ENCODE measurements around the gene CAVIN4.

CAVIN4 gene

DNA sequence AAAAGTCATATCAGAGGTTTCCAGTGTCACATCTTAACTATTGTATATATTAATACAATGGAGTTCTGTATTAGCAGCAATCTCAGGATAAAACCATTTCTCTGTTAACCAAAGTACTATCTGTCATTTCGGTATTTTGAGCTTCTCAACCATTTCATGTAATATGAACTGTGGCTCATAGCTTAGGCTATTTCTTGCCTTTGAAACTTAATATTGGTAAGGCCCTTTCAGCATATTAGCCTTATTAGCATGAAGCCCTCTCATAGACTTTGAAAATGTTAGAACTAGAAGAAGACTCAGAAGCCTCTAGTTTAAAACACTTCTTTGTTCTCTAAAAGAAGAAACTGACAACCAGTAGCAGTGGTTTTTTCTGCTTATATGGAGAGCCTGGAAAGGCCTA is 731 bp downstream of the CAVIN4 start:
- Histone ChIP-seq H3K27me3 (ENCODE audit: insufficient read depth, low read length, poor library complexity) (no peaks in the 10 kb centered on the region), H3K4me2 (ENCODE audit: low read length) (no peak overlapping the region), H2BK120ac (ENCODE audit: low read depth, low read length) (no peak overlapping the region), H3K36me3 (ENCODE audit: control insufficient read depth, insufficient read depth, low read length) (no peaks in the 10 kb centered on the region), H3K23ac (ENCODE audit: low read length) (no peak overlapping the region), H2BK5ac (ENCODE audit: low read length) (no peak overlapping the region), H3K56ac (ENCODE audit: low read length) (no peak overlapping the region), H3K4me3 (ENCODE audit: low read length) (no peak overlapping the region), H3K9ac (ENCODE audit: low read length) (no peak overlapping the region), H3K79me1 (ENCODE audit: low read length) (no peaks in the 10 kb centered on the region), H3K4ac (ENCODE audit: low read depth, low read length) (no peak overlapping the region), H4K5ac (ENCODE audit: low read length) (no peak overlapping the region), H3K4me1 (ENCODE audit: control insufficient read depth, low read depth, low read length) (no peaks in the 10 kb centered on the region), H2AK5ac (ENCODE audit: low read length) (no peak overlapping the region), H3K79me2 (ENCODE audit: control insufficient read depth, insufficient read depth, low read length) (no peaks in the 10 kb centered on the region), H3K27ac (ENCODE audit: low read depth, low read length) (no peak overlapping the region), H3K18ac (ENCODE audit: low read length) (no peak overlapping the region), H4K8ac (ENCODE audit: low read depth, low read length) (no peak overlapping the region), H2BK15ac (replicated peaks; ENCODE audit: low read depth) (no peak overlapping the region)
- no CpG with 5 or more reads among the region's 1 CpG for WGBS (ENCODE audit: extremely low coverage, insufficient coverage, low lambda C conversion rate)
- DNase-seq = no peak

DNA sequence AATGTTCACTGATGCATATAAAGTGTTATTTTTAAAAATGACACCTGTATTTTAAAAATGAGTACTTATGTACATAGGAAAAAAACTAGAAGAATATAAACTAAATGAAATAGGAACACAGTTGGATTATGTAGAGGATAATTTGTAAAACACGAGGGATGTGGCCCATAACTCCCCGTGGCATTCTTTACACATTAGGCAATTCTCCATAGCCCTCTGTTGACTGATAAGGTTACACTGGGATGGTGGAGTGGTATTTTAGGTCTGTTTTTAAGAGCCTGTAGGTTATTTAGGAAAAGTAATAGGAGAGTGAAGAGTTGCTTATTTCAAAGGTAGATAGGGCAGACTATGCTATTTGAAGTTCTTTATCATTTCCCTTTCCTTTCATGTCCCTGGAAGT is 1.8 kb downstream of the CAVIN4 start:
- no peak overlapping the region for H3K56ac ChIP-seq (ENCODE audit: low read length)
- no peak overlapping the region for H3K4ac ChIP-seq (ENCODE audit: low read depth, low read length)
- H3K36me3 ChIP-seq (ENCODE audit: control insufficient read depth, insufficient read depth, low read length) = no peaks in the 10 kb centered on the region
- no peak overlapping the region for H2BK5ac ChIP-seq (ENCODE audit: low read length)
- H3K27ac ChIP-seq (ENCODE audit: low read depth, low read length) = no peak overlapping the region
- H4K5ac ChIP-seq (ENCODE audit: low read length) = no peak overlapping the region
- H3K27me3 ChIP-seq (ENCODE audit: insufficient read depth, low read length, poor library complexity) = no peaks in the 10 kb centered on the region
- H3K4me2 ChIP-seq (ENCODE audit: low read length) = no peak overlapping the region
- no peak overlapping the region for H3K23ac ChIP-seq (ENCODE audit: low read length)
- H3K4me3 ChIP-seq (ENCODE audit: low read length) = no peak overlapping the region
- H3K79me1 ChIP-seq (ENCODE audit: low read length) = no peaks in the 10 kb centered on the region
- H3K18ac ChIP-seq (ENCODE audit: low read length) = no peak overlapping the region
- no peaks in the 10 kb centered on the region for H3K79me2 ChIP-seq (ENCODE audit: control insufficient read depth, insufficient read depth, low read length)
- no peak overlapping the region for H2BK120ac ChIP-seq (ENCODE audit: low read depth, low read length)
- WGBS (ENCODE audit: extremely low coverage, insufficient coverage, low lambda C conversion rate) = no CpG with 5 or more reads among the region's 2 CpGs
- no peak overlapping the region for H3K9ac ChIP-seq (ENCODE audit: low read length)
- peak; percentile 73 for DNase-seq
- H2AK5ac ChIP-seq (ENCODE audit: low read length) = no peak overlapping the region
- H3K4me1 ChIP-seq (ENCODE audit: control insufficient read depth, low read depth, low read length) = no peaks in the 10 kb centered on the region
- no peak overlapping the region for H2BK15ac ChIP-seq (replicated peaks; ENCODE audit: low read depth)
- no peak overlapping the region for H4K8ac ChIP-seq (ENCODE audit: low read depth, low read length)

DNA sequence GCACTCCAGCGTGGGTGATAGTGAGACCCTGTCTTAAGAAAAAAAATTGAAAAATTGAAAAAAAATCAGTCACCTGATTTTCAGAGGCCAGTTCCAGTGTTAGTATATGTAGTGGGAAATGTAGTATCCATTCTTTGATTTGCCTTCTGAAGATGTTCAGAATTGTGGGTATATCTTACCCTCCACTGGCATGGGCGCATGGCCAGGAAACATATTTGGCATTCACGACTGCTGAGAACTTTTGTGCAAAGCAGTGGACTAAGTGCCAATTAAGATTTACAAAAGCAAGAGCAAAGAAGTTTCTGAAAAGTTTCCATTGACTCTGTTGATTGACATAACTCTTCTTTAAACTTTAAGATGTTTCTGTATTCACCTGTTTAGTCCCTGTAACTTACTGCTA is 2.4 kb downstream of the CAVIN4 start:
- Histone ChIP-seq H3K36me3 (ENCODE audit: control insufficient read depth, insufficient read depth, low read length) (no peaks in the 10 kb centered on the region), H2AK5ac (ENCODE audit: low read length) (no peak overlapping the region), H3K4me1 (ENCODE audit: control insufficient read depth, low read depth, low read length) (no peaks in the 10 kb centered on the region), H3K27ac (ENCODE audit: low read depth, low read length) (no peak overlapping the region), H3K4ac (ENCODE audit: low read depth, low read length) (no peak overlapping the region), H4K5ac (ENCODE audit: low read length) (no peak overlapping the region), H3K9ac (ENCODE audit: low read length) (no peak overlapping the region), H3K4me3 (ENCODE audit: low read length) (no peak overlapping the region), H2BK5ac (ENCODE audit: low read length) (no peak overlapping the region), H3K23ac (ENCODE audit: low read length) (no peak overlapping the region), H3K18ac (ENCODE audit: low read length) (no peak overlapping the region), H2BK120ac (ENCODE audit: low read depth, low read length) (no peak overlapping the region), H3K4me2 (ENCODE audit: low read length) (no peak overlapping the region), H3K79me1 (ENCODE audit: low read length) (no peaks in the 10 kb centered on the region), H3K79me2 (ENCODE audit: control insufficient read depth, insufficient read depth, low read length) (no peaks in the 10 kb centered on the region), H3K27me3 (ENCODE audit: insufficient read depth, low read length, poor library complexity) (no peaks in the 10 kb centered on the region), H2BK15ac (replicated peaks; ENCODE audit: low read depth) (no peak overlapping the region), H3K56ac (ENCODE audit: low read length) (no peak overlapping the region), H4K8ac (ENCODE audit: low read depth, low read length) (no peak overlapping the region)
- no CpG with 5 or more reads among the region's 3 CpGs for WGBS (ENCODE audit: extremely low coverage, insufficient coverage, low lambda C conversion rate)
- DNase-seq = no peak

DNA sequence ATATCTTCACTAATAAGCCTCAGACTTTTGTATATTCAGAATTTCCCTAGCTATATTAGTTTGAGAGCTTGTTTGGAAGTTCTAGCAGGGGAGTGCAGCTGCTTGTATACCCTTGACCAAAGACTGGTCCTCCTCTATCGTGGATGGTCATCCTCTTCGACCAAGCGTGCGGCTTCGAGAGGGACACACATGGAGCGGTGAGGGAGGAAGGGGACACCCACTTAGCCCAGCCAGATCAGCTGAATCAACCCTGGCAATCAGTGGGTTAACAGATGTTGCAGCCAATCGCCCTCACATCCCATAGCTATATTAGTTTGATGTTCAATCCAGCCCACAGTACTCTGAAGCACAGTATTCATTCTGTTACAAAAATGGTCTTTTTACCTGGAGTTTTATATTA is 3.2 kb downstream of the CAVIN4 start:
- H3K18ac ChIP-seq (ENCODE audit: low read length) = no peak overlapping the region
- WGBS (ENCODE audit: extremely low coverage, insufficient coverage, low lambda C conversion rate) = no CpG with 5 or more reads among the region's 7 CpGs

DNA sequence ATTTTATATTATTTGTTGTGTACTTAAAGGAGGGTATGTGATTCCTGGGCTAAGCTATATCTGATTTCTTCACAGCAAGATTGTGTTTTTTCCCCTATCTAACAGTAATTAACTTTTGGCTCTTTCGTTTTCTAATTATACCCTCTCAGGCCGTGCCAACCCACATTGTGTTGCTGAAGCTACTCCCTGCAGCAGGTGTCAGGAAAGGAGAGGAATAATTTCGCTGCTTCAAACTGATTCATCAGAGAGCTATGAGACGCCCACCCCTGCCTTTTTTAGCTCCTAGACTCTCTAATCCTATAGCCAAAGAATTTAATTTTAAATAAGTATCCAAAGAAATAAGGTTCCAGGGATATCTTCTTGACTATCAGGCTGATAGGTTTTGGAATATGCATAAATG is 3.8 kb downstream of the CAVIN4 start:
- H3K9ac ChIP-seq (ENCODE audit: low read length) = no peak overlapping the region
- H3K56ac ChIP-seq (ENCODE audit: low read length) = no peak overlapping the region
- H3K4ac ChIP-seq (ENCODE audit: low read depth, low read length) = no peak overlapping the region
- H2BK15ac ChIP-seq (replicated peaks; ENCODE audit: low read depth) = no peak overlapping the region
- no peak overlapping the region for H2BK120ac ChIP-seq (ENCODE audit: low read depth, low read length)
- no CpG with 5 or more reads among the region's 4 CpGs for WGBS (ENCODE audit: extremely low coverage, insufficient coverage, low lambda C conversion rate)
- H3K79me2 ChIP-seq (ENCODE audit: control insufficient read depth, insufficient read depth, low read length) = no peaks in the 10 kb centered on the region
- no peak overlapping the region for H3K4me3 ChIP-seq (ENCODE audit: low read length)
- no peak overlapping the region for H3K27ac ChIP-seq (ENCODE audit: low read depth, low read length)
- no peaks in the 10 kb centered on the region for H3K36me3 ChIP-seq (ENCODE audit: control insufficient read depth, insufficient read depth, low read length)
- H3K79me1 ChIP-seq (ENCODE audit: low read length) = no peaks in the 10 kb centered on the region
- no peak overlapping the region for H2AK5ac ChIP-seq (ENCODE audit: low read length)
- H2BK5ac ChIP-seq (ENCODE audit: low read length) = no peak overlapping the region
- H3K18ac ChIP-seq (ENCODE audit: low read length) = no peak overlapping the region
- H3K4me2 ChIP-seq (ENCODE audit: low read length) = no peak overlapping the region
- no peak for DNase-seq
- no peak overlapping the region for H4K5ac ChIP-seq (ENCODE audit: low read length)
- H3K4me1 ChIP-seq (ENCODE audit: control insufficient read depth, low read depth, low read length) = no peaks in the 10 kb centered on the region
- no peak overlapping the region for H4K8ac ChIP-seq (ENCODE audit: low read depth, low read length)
- no peak overlapping the region for H3K23ac ChIP-seq (ENCODE audit: low read length)
- no peaks in the 10 kb centered on the region for H3K27me3 ChIP-seq (ENCODE audit: insufficient read depth, low read length, poor library complexity)

More for the DNA sequence above, 3.2 kb downstream of the CAVIN4 start:
- no peaks in the 10 kb centered on the region for H3K36me3 ChIP-seq (ENCODE audit: control insufficient read depth, insufficient read depth, low read length)
- no peak overlapping the region for H3K4me3 ChIP-seq (ENCODE audit: low read length)
- no peak overlapping the region for H4K8ac ChIP-seq (ENCODE audit: low read depth, low read length)
- no peaks in the 10 kb centered on the region for H3K79me2 ChIP-seq (ENCODE audit: control insufficient read depth, insufficient read depth, low read length)
- DNase-seq = no peak
- H2AK5ac ChIP-seq (ENCODE audit: low read length) = no peak overlapping the region
- H3K27ac ChIP-seq (ENCODE audit: low read depth, low read length) = no peak overlapping the region
- no peak overlapping the region for H2BK5ac ChIP-seq (ENCODE audit: low read length)
- H3K9ac ChIP-seq (ENCODE audit: low read length) = no peak overlapping the region
- no peak overlapping the region for H2BK15ac ChIP-seq (replicated peaks; ENCODE audit: low read depth)
- no peak overlapping the region for H2BK120ac ChIP-seq (ENCODE audit: low read depth, low read length)
- no peak overlapping the region for H3K56ac ChIP-seq (ENCODE audit: low read length)
- no peaks in the 10 kb centered on the region for H3K4me1 ChIP-seq (ENCODE audit: control insufficient read depth, low read depth, low read length)
- H3K4me2 ChIP-seq (ENCODE audit: low read length) = no peak overlapping the region
- no peaks in the 10 kb centered on the region for H3K79me1 ChIP-seq (ENCODE audit: low read length)
- H3K4ac ChIP-seq (ENCODE audit: low read depth, low read length) = no peak overlapping the region
- no peak overlapping the region for H3K23ac ChIP-seq (ENCODE audit: low read length)
- H3K27me3 ChIP-seq (ENCODE audit: insufficient read depth, low read length, poor library complexity) = no peaks in the 10 kb centered on the region
- no peak overlapping the region for H4K5ac ChIP-seq (ENCODE audit: low read length)

DNA sequence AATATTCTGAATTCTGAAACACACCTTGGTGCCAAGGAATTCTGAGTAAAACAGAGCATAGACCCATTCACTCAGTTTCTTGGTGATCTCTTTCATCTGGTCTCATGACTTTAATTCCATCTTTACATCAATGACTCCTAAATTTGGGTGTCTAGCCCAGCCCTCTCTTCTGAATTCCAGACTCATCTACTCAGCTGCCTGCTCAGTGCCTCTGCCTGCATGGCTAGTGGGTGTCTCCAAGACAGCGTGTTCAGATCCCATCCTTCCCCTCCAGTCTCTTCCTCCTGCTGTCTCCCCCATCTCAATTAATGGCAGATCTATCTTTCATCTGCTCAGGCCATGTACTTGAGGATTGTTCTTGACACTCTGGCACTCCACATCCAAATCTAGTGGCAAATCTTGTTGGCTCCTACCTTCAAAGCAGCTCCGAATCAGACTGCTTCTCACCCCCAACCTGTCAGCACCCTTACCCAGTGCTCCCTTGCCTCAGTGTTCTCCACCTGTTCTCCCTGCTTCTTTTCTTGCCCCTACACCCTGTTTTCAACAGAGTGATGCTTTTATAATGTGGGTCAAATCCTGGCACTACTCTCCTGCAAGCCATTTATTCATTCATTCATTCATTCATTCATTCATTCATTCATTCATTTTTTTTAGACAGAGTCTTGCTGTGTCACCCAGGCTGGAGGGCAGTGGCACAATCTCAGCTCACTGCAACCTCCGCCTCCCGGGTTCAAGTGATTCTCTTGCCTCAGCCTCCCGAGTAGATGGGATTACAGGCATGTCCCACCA is 5.3 kb downstream of the CAVIN4 start:
- no peak overlapping the region for H3K18ac ChIP-seq (ENCODE audit: low read length)
- no CpG with 5 or more reads among the region's 5 CpGs for WGBS (ENCODE audit: extremely low coverage, insufficient coverage, low lambda C conversion rate)
- no peak overlapping the region for H2AK5ac ChIP-seq (ENCODE audit: low read length)
- H4K5ac ChIP-seq (ENCODE audit: low read length) = no peak overlapping the region
- no peaks in the 10 kb centered on the region for H3K27me3 ChIP-seq (ENCODE audit: insufficient read depth, low read length, poor library complexity)
- no peak overlapping the region for H2BK5ac ChIP-seq (ENCODE audit: low read length)
- no peak for DNase-seq
- H3K79me1 ChIP-seq (ENCODE audit: low read length) = no peaks in the 10 kb centered on the region
- H2BK120ac ChIP-seq (ENCODE audit: low read depth, low read length) = no peak overlapping the region
- H3K23ac ChIP-seq (ENCODE audit: low read length) = no peak overlapping the region
- no peak overlapping the region for H3K9ac ChIP-seq (ENCODE audit: low read length)
- no peak overlapping the region for H4K8ac ChIP-seq (ENCODE audit: low read depth, low read length)
- H3K36me3 ChIP-seq (ENCODE audit: control insufficient read depth, insufficient read depth, low read length) = no peaks in the 10 kb centered on the region
- no peaks in the 10 kb centered on the region for H3K79me2 ChIP-seq (ENCODE audit: control insufficient read depth, insufficient read depth, low read length)
- no peak overlapping the region for H3K4me3 ChIP-seq (ENCODE audit: low read length)
- H3K27ac ChIP-seq (ENCODE audit: low read depth, low read length) = no peak overlapping the region
- no peak overlapping the region for H3K56ac ChIP-seq (ENCODE audit: low read length)
- no peak overlapping the region for H3K4ac ChIP-seq (ENCODE audit: low read depth, low read length)
- no peak overlapping the region for H2BK15ac ChIP-seq (replicated peaks; ENCODE audit: low read depth)
- no peaks in the 10 kb centered on the region for H3K4me1 ChIP-seq (ENCODE audit: control insufficient read depth, low read depth, low read length)
- H3K4me2 ChIP-seq (ENCODE audit: low read length) = no peak overlapping the region

Measured in mesendoderm (in vitro differentiated cells).